ENCODE results near the gene PDE6B.

The PDE6B gene

DNA sequence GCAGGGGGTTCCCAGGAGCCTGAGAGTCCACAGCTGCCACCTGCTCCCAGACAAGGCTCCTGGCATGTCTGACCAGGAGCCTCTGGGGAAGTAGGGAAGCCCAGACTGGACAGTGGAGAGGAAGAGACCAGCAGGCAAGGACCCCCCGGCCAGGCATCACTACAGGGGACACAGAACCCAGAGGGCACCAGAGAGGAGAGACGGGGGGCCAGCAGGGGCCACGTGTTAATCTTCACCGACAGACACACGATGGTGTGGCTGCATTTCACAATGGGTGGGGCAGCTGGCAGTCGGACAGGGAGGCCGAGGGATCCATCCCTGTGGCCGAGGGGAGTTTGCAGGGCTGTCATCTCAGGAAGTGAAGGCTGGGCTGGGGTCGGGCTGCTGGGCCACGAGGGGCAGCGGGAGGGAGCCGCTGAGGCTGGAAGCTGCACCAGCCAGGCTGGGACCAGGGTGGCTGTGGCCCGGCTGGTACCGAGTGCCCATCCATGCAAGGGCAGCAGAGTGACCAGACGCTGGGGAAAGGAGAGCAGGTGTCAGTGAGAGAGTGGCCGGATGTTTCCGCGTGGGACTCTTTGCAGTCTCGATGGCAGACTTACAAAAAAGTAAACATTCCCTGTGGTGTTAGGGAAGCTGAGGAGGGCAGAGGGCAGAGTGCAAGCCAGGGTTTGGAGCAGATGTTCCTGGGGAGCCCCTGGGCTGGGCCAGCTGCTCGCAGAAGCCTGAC, 4.7 kb downstream of the PDE6B start:
- H3K4me3 ChIP-seq (ENCODE audit: insufficient read depth, low read length, poor library complexity, severe bottlenecking): no peak overlapping the region
- no peak overlapping the region for H3K27ac ChIP-seq (ENCODE audit: low read depth, low read length)
- H3K9me3 ChIP-seq (ENCODE audit: insufficient read depth, low read length): no peaks in the 10 kb centered on the region
- H2AFZ ChIP-seq (ENCODE audit: low read depth, low read length, severe bottlenecking): no peak overlapping the region
- H3K79me2 ChIP-seq (ENCODE audit: insufficient read depth, low read length): no peaks in the 10 kb centered on the region
- TF ChIP-seq, protein P1, sequence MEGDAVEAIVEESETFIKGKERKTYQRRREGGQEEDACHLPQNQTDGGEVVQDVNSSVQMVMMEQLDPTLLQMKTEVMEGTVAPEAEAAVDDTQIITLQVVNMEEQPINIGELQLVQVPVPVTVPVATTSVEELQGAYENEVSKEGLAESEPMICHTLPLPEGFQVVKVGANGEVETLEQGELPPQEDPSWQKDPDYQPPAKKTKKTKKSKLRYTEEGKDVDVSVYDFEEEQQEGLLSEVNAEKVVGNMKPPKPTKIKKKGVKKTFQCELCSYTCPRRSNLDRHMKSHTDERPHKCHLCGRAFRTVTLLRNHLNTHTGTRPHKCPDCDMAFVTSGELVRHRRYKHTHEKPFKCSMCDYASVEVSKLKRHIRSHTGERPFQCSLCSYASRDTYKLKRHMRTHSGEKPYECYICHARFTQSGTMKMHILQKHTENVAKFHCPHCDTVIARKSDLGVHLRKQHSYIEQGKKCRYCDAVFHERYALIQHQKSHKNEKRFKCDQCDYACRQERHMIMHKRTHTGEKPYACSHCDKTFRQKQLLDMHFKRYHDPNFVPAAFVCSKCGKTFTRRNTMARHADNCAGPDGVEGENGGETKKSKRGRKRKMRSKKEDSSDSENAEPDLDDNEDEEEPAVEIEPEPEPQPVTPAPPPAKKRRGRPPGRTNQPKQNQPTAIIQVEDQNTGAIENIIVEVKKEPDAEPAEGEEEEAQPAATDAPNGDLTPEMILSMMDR (IDR thresholded peaks at IDR 0.05; ENCODE audit: insufficient read depth, low read length, poor library complexity, severe bottlenecking): no peak
- no peak for TF ChIP-seq EZH2phosphoT487 (conservative IDR thresholded peaks at IDR 0.05; ENCODE audit: low read length)
- H3F3A ChIP-seq (ENCODE audit: insufficient read depth): no peaks in the 10 kb centered on the region
- H4K20me1 ChIP-seq (ENCODE audit: low read depth, low read length): no peaks in the 10 kb centered on the region
- H3K9ac ChIP-seq (ENCODE audit: low read length): no peak overlapping the region
- no peaks in the 10 kb centered on the region for H3K27me3 ChIP-seq (ENCODE audit: low read length)
- H3K9me2 ChIP-seq (replicated peaks; ENCODE audit: insufficient read depth, low read length): no peaks in the 10 kb centered on the region
- H3K4me2 ChIP-seq (ENCODE audit: low read depth, low read length, poor library complexity, severe bottlenecking): no peak overlapping the region
- no peaks in the 10 kb centered on the region for H3K36me3 ChIP-seq (ENCODE audit: low read length)

DNA sequence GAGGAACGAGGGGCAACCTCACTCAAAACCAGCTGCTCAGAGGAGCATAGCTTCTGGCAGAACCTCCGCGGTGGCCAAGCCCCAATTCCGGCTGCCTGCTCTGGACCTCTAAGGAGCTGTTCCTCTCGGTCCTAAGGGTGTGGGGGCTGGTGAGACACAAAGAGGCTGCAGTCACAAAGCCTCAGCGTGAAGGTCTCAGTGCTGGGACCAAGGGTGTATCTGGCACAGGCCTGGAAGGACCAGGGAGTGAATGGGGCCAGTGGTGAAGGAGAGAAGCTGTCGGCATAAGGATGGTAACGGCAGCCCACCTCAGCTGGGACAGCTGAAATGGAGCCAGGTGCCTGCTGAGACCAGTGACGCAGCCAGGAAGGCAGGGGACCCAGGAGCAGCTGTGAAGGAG, 5.3 kb downstream of the PDE6B start:
- no peak overlapping the region for H3K9ac ChIP-seq (ENCODE audit: low read length)
- no peaks in the 10 kb centered on the region for H3K27me3 ChIP-seq (ENCODE audit: low read length)
- no peak overlapping the region for H3K4me2 ChIP-seq (ENCODE audit: low read depth, low read length, poor library complexity, severe bottlenecking)
- H3K79me2 ChIP-seq (ENCODE audit: insufficient read depth, low read length): no peaks in the 10 kb centered on the region
- H3K9me3 ChIP-seq (ENCODE audit: insufficient read depth, low read length): no peaks in the 10 kb centered on the region
- H3F3A ChIP-seq (ENCODE audit: insufficient read depth): no peaks in the 10 kb centered on the region
- no peaks in the 10 kb centered on the region for H4K20me1 ChIP-seq (ENCODE audit: low read depth, low read length)
- no peaks in the 10 kb centered on the region for H3K9me2 ChIP-seq (replicated peaks; ENCODE audit: insufficient read depth, low read length)
- no peaks in the 10 kb centered on the region for H3K36me3 ChIP-seq (ENCODE audit: low read length)
- no peak overlapping the region for H3K4me3 ChIP-seq (ENCODE audit: insufficient read depth, low read length, poor library complexity, severe bottlenecking)
- TF ChIP-seq EZH2phosphoT487 (conservative IDR thresholded peaks at IDR 0.05; ENCODE audit: low read length): no peak
- TF ChIP-seq, protein P1 (IDR thresholded peaks at IDR 0.05; ENCODE audit: insufficient read depth, low read length, poor library complexity, severe bottlenecking): no peak
- no peak overlapping the region for H3K27ac ChIP-seq (ENCODE audit: low read depth, low read length)
- no peak overlapping the region for H2AFZ ChIP-seq (ENCODE audit: low read depth, low read length, severe bottlenecking)

DNA sequence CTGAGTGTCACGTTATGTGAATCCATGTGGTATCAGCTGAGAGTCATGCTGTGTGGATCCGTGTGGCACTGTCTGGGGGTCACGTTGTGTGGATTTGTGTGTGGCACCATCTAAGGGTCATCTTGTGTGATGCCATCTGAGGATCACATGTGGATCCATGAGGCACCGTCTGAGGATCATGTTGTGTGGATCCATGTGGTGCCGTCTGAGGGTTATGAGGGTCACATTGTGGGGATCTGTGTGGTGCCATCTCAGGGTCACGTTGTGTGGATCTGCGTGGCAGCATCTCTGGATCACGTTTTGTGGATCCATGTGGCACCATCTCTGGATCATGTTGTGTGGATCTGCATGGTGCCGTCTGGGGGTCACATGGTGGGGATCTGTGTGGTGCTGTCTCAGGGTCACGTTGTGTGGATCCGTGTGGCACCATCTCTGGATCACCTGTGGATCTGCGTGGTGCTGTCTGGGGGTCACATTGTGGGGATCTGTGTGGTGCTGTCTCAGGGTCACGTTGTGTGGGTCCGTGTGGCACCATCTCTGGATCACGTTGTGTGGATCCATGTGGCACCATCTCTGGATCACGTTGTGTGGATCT, 6.9 kb downstream of the PDE6B start:
- Histone ChIP-seq H3K9me2 (replicated peaks; ENCODE audit: insufficient read depth, low read length) (no peaks in the 10 kb centered on the region), H3K27ac (ENCODE audit: low read depth, low read length) (no peak overlapping the region), H3K4me3 (ENCODE audit: insufficient read depth, low read length, poor library complexity, severe bottlenecking) (no peak overlapping the region), H3K36me3 (ENCODE audit: low read length) (no peaks in the 10 kb centered on the region), H3K79me2 (ENCODE audit: insufficient read depth, low read length) (no peaks in the 10 kb centered on the region), H3K4me2 (ENCODE audit: low read depth, low read length, poor library complexity, severe bottlenecking) (no peak overlapping the region), H3F3A (ENCODE audit: insufficient read depth) (no peaks in the 10 kb centered on the region), H3K27me3 (ENCODE audit: low read length) (no peaks in the 10 kb centered on the region), H2AFZ (ENCODE audit: low read depth, low read length, severe bottlenecking) (no peak overlapping the region), H3K9me3 (ENCODE audit: insufficient read depth, low read length) (no peaks in the 10 kb centered on the region), H4K20me1 (ENCODE audit: low read depth, low read length) (no peaks in the 10 kb centered on the region), H3K9ac (ENCODE audit: low read length) (no peak overlapping the region)
- TF ChIP-seq, protein P1 (IDR thresholded peaks at IDR 0.05; ENCODE audit: insufficient read depth, low read length, poor library complexity, severe bottlenecking): no peak
- TF ChIP-seq EZH2phosphoT487 (conservative IDR thresholded peaks at IDR 0.05; ENCODE audit: low read length): no peak
